Kidney epithelial cell (primary cell): ENCODE results near the gene TTC9B. TPM values are rescaled to one million over a fixed set of nuclear protein-coding genes. Genes with fewer than 3 reads are reported as not detected.
A peak's percentile ranks its signal among the peaks of the same experiment; 100 is the strongest.

Experiments
- DNase-seq: peaks from one replicate; pipeline ENCODE4 v3.0.0-alpha.2; 2010; ENCODE audit warnings: low read depth
- H3K27me3 ChIP-seq: 2 replicates; pipeline ENCODE4 v1.6.0; 2011; ENCODE audit warnings: low read length; ENCODE audit not compliant: control insufficient read depth, insufficient read depth
- H3K36me3 ChIP-seq: 2 replicates; pipeline ENCODE4 v1.5.1; 2011; ENCODE audit warnings: low read length; ENCODE audit not compliant: control insufficient read depth, insufficient read depth
- H3K4me3 ChIP-seq: 2 replicates; pipeline ENCODE4 v1.5.1; 2011; ENCODE audit warnings: low read depth, mild to moderate bottlenecking, control low read depth, low read length
- CTCF ChIP-seq: IDR thresholded peaks from 2 replicates; pipeline ENCODE4 v1.5.1; 2011; ENCODE audit warnings: mild to moderate bottlenecking, moderate library complexity, low read length, control low read depth, inconsistent platforms; ENCODE audit not compliant: insufficient read depth, poor library complexity, severe bottlenecking
- total RNA-seq: library from RNA; depleted of rRNA; stranded (reverse); fragments of >200 nt; gene quantifications from 2 replicates; pipeline ENCODE4 v1.2.3, GENCODE V29; 2015

TTC9B gene
- total RNA-seq, 1 donor from 2014 or later = not detected

GRCh38 chr19:40231544-40232424 lies 13.6 kb upstream of the TTC9B start:
- Histone ChIP-seq H3K4me3 (no peak overlapping the region), H3K36me3 (peaks cover 2% of the 10 kb centered on the region), H3K27me3 (peaks cover 5% of the 10 kb centered on the region)
- DNase-seq = no peak
- no peak for TF ChIP-seq CTCF

- peaks cover 1% of the 10 kb centered on the region for H3K36me3 ChIP-seq
- peaks cover 12% of the 10 kb centered on the region for H3K27me3 ChIP-seq
- no peak for TF ChIP-seq CTCF
- DNase-seq = no peak
- no peak overlapping the region for H3K4me3 ChIP-seq
Measured at GRCh38 chr19:40231057-40231456, 12.9 kb upstream of the TTC9B start.

DNA sequence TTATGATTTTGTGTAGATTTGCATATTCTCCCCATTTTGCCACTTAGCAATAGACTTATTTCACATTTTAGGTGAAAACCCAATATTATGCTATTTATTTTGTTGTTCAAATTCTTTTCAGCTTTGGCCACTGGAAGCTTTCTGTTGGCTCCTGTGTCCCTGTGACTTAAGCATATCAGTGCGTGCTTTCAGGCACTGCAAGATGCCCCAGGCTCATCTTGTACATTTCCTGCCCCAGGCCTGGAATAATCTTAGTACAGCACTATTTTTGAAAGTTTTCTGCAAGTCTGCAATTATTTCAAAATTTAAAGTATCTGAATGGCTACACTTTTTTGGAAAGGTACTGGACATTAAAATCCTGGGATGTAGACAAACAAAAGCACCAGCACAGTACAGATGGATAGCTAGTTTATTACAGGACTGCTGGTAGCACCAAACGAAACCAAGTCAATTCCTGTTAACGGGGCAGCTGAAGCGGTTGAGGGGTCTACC lies 11.8 kb upstream of the TTC9B start:
- no peak for TF ChIP-seq CTCF
- Histone ChIP-seq H3K27me3 (peaks cover 21% of the 10 kb centered on the region), H3K36me3 (no peaks in the 10 kb centered on the region), H3K4me3 (no peak overlapping the region)
- DNase-seq = no peak

- peak; percentile 14 for DNase-seq
- TF ChIP-seq CTCF = no peak
Measured at GRCh38 chr19:40229484-40229883, 11.3 kb upstream of the TTC9B start.

DNA sequence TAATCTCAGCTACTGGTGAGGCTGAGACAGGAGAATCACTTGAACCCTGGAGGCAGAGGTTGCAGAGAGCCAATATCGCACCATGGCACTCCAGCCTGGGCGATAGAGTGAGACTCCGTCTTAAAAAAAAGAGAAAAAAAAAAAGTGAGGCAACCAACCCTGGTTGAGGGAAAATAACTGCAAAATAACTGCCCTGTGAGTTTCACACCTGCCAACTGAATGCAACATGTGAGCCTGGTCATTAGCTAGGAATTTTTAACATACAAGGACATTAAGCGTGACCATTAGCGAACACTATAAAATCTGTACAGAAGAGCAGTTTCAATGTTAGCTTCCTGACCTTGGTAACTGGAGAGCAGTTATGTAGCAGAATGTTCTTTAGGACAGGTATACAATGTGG lies 10.7 kb upstream of the TTC9B start:
- no peak for DNase-seq
- Histone ChIP-seq H3K36me3 (no peaks in the 10 kb centered on the region), H3K27me3 (peaks cover 30% of the 10 kb centered on the region), H3K4me3 (no peak overlapping the region)
- no peak for TF ChIP-seq CTCF

More at GRCh38 chr19:40229484-40229883, 11.3 kb upstream of the TTC9B start:
- Histone ChIP-seq H3K4me3 (no peak overlapping the region), H3K27me3 (peaks cover 24% of the 10 kb centered on the region), H3K36me3 (no peaks in the 10 kb centered on the region)
